ENCODE measurements around the gene ADAMTS14.

ADAMTS14 gene

GRCh38 chr10:70736525-70736924, 64.2 kb downstream of the ADAMTS14 start:
- no peak for DNase-seq

GRCh38 chr10:70737250-70737649, 64.9 kb downstream of the ADAMTS14 start:
- DNase-seq, result no peak

DNA sequence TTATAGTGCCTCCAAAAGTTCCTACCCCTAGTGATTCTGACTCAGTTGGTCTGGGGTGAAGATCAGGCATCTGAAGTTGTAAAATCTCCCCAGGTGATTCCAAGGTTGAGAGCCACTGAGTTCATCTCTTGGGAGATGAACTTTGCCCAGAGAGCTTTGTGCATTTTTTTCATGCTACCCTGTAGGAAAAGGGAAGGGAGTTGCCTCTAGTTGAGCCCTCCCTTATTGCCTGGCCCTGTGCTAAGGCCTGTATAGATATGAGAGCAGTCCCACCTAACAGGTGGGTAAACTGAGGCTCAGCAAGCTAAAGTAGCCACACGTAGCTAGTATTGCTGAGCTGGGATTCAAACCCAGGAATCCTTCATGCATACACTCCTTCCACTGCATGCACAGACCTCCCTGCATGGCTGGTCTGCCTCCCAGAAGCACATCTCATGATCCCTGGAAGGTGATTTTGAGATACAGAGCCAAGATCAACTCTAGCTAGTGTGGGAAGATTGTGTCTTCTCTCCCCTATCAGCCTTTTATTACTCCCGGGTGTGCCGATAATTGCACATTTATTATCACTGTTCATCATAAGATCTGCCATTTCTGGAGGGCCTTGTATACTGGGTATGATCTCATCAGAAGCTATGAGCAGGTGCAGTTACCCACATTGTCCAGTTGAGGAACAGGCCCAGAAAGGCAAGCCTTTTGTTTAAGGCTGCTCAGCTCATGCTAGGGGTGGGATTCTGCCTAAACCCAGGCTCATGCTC, 65.9 kb downstream of the ADAMTS14 start:
- DNase-seq, result no peak

- no peak for DNase-seq
Observed at GRCh38 chr10:70738761-70739121, 66.4 kb downstream of the ADAMTS14 start.

- DNase-seq, result no peak
Observed at GRCh38 chr10:70740406-70741288, 68.3 kb downstream of the ADAMTS14 start.

- no peak for DNase-seq
Observed at GRCh38 chr10:70742537-70743429, 70.5 kb downstream of the ADAMTS14 start.

DNA sequence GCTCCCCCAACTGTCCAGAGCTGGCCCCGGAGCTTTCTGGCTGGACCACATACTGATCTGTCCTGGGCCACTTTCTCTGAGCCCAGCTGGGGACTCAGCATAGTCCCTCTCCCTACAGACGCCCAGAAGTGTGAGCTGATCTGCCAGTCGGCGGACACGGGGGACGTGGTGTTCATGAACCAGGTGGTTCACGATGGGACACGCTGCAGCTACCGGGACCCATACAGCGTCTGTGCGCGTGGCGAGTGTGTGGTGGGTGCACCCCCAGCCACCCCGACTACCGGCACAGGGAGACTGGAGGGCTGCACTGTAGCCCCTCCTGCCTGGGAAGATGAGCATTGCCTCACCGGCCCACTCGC, 71.1 kb downstream of the ADAMTS14 start:
- no peak for DNase-seq

DNA sequence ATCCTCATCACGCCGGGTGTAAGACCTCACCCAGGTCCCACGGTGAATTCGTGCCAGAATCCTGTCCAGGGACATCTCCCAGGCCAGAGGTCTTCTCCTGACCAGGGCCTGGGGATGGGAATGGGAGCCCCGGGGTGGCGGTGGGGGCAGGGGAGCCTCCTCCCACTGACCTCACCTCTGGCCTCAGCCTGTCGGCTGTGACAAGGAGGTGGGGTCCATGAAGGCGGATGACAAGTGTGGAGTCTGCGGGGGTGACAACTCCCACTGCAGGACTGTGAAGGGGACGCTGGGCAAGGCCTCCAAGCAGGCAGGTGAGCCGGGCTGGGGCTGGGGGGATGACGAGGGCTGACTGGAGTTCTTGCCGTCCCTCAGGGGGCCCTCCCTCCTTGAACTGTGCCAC, 71.6 kb downstream of the ADAMTS14 start:
- DNase-seq, result no peak

DNA sequence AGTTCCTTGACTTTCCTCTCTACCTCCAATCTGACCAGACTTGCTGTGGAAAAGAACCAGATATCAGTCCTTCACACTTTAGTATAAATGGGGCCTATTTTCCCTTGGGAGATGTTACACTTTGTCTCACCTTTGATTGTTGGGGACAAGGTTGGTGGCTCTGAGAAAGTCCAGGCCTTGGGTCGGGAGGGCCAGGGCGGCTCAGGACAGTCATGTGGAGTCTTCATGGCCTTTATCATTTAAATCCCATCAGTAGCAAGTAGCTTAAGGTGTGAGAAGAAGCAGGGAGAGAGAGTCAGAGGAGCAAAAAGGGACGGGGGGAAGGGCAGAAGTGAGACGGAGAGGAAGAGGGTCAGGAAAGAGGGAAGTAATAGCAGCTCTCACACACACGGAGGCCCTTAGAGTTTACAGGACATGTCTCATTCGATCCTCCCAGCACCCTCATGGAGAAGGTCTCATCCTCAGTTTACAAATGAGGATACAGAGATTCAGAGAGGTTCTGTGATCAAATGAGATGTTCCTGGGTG, 72.4 kb downstream of the ADAMTS14 start:
- DNase-seq, result no peak

DNA sequence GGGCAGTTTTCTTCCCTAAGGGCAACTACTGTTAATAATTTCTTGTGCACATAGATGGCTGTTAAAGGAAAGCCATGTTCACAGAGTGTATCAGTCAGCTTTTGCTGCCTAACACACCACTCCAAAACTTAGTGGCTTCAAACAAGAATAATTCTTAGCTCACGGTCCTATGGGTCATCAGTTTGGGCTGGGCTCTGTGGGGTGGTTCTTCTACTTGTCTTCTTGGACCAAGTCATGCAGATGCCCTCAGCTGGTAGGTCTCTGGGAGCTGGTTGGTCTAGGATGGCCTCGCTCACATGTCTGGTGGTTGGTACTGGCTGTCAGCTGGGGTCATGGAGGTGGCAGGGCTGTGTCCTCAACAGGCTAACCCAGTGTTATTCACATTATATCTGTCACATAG, 73.2 kb downstream of the ADAMTS14 start:
- DNase-seq, result no peak

DNA sequence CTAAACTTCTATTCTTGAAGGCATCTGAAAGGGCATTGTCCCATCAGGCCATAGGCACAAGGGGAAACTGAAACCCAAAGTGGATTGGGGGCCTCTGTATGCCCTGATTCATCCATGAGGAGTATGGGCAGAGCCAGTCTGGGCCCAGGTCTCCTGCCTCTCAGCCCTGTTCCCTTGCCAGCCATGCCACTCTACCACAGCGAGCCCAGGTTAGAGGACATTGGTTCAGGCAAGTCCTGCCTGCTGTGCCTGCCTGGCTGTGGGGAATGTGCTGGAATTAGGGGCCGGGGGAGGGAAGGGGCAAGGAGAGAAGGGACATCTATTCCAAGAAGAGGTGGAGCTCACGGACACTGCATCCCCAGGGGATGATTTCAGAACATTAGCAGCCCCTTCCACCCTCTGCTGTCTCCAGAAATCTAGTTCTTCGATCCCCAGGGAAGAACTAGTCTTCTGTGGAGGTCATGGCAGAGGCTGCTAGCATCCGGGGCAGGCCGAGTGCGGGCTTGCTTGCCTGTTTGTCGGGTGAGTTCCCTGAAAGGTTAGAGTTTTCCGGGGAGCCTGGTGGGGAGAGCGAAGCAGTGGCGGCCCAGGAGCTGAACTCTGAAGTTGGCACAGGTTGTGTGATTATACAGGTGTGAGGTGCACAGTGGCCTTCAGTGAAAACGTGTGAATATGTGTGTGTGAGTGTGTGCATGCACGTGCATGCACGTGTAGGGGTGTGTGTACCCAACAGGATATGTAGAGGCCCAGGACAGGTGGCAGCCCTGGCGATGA, 75.1 kb downstream of the ADAMTS14 start:
- no peak for DNase-seq

DNA sequence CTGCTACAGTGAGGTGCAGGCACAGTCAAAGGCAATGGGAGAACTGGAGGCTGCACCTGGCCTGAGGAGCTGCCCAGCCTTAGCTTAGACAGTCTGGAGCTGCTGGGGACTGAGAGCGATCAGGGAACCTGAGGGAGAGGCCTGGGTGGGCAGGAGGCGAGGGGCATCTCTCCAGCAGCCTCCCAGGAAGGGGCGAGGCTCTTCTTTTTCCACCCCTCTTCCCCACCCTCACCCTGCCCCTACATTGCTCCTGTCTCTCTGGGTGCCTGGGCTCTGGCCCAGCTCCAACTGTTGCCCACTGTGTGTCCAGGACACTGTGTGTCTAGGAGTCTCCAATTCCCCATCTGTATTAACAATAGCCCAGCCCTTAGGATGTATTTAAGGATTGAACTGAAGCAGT, 76.0 kb downstream of the ADAMTS14 start:
- DNase-seq, result no peak

GRCh38 chr10:70748801-70749573, 76.7 kb downstream of the ADAMTS14 start:
- DNase-seq, result no peak

DNA sequence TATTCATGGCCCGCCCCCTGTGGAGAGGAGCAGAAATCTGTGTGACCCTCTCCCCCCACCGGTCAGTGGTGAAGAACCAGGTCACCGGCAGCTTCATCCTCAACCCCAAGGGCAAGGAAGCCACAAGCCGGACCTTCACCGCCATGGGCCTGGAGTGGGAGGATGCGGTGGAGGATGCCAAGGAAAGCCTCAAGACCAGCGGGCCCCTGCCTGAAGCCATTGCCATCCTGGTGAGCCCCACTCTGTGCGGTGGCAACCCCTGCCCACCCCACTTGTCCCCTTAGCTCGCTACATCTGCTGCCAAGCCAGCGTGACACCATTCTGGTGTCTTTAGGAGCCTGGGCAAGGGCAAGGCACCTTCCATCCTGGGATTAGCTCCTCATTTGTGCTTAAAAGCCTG, 77.5 kb downstream of the ADAMTS14 start:
- DNase-seq, result no peak

DNA sequence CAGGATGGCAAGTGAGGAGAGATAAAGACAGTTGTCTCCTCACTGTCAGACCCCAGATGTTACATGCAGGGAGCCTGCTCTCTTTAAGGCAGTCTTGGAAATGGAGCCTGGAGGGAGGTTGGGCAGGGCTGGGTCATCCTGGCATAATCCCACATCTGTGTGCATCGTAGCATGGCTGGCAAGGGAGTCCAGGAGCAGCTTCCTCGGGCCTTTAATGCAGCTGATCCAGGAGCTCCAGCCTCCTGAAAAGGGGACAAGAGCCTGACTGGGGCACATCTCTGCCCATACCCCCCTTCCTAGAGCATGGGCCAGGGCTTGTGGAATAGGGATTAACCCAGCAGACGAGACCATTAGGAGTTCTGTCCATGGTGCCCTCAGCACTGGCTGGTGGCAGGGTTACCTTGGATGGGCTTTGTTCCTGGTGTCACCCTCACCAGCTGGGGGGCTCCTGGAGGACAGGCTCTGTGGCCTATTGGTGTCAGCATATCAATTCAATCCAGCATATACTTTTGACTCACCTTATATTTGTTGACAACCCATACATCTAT, 77.9 kb downstream of the ADAMTS14 start:
- no peak for DNase-seq

GRCh38 chr10:70751356-70751755, 79.0 kb downstream of the ADAMTS14 start:
- DNase-seq, result no peak

- no peak for DNase-seq
Observed at GRCh38 chr10:70751991-70752390, 79.7 kb downstream of the ADAMTS14 start.

- no peak for DNase-seq
Observed at GRCh38 chr10:70752571-70752970, 80.3 kb downstream of the ADAMTS14 start.

DNA sequence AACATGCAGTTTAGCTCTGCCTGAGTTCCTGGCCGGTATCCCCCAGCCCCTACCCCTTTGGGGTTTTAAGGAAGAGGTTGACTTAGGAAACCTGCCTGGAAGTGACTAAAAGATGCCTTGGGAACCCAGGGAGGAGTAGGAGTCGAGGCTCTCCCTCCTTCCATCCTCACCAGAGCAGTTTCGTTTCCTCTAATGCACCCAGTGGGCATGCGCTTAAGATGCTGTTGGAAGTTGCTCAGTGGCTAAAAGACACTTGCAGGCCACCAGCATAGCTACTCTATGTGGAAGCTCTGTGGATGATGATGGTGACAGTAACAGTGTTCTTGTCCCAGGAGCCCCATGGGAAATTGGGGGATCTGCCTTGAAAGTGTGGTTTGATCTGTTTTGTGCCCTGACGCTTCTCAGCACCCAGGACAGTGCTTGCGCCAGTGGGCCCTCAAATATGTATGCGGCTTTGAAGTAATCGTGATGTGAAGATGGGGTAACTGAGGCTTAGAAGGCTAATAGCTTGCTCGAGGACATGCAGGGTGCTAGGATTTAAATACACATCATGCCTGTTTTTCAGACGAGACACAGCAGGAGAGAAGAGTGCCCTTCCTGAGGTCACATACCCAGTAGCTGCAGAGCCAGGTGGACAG, 80.8 kb downstream of the ADAMTS14 start:
- DNase-seq, result no peak

GRCh38 chr10:70753841-70754621, 81.7 kb downstream of the ADAMTS14 start:
- no peak for DNase-seq

Measured in central memory CD4-positive, alpha-beta T cell (primary cell).